Activated CD8-positive, alpha-beta T cell treated with anti-CD3 and anti-CD28 coated beads for 36 hours (primary cell): Measurements from ENCODE around the gene TEX53. TPM values are rescaled to one million over a fixed set of nuclear protein-coding genes. Genes with fewer than 3 reads are reported as not detected.
A peak's percentile ranks its signal among the peaks of the same experiment; 100 is the strongest.

Experiments
- ATAC-seq: fragments of 200-7000 bp; cut with Tn5 transposase; one replicate; pipeline ENCODE4 v1.10.0; 2021; ENCODE audit warnings: mild to moderate bottlenecking, moderate library complexity
- CTCF ChIA-PET: fragments of 350-600 bp; sonication (Branson Sonifier 250); formaldehyde crosslinking; loops from one replicate; lab custom pipeline; 2021; ENCODE audit warnings: antibody characterized with exemption; lab: Charles Lee
- POLR2A ChIA-PET: fragments of 350-600 bp; sonication (Branson Sonifier 250); formaldehyde crosslinking; loops from one replicate; lab custom pipeline; 2021; ENCODE audit warnings: antibody characterized with exemption; lab: Charles Lee
- DNase-seq: peaks from one replicate; pipeline ENCODE4 v3.0.0-alpha.2; 2020
- H3K27ac Mint-ChIP-seq: one replicate; pipeline ENCODE4 v1.8.0; 2021; ENCODE audit warnings: mild to moderate bottlenecking, mixed read lengths
- H3K27me3 Mint-ChIP-seq: one replicate; pipeline ENCODE4 v1.8.0; 2021; ENCODE audit warnings: mixed read lengths
- H3K36me3 Mint-ChIP-seq: one replicate; pipeline ENCODE4 v1.8.0; 2021; ENCODE audit warnings: low read depth, mixed read lengths
- H3K4me1 Mint-ChIP-seq: one replicate; pipeline ENCODE4 v1.8.0; 2021; ENCODE audit warnings: low read depth, mixed read lengths
- H3K4me3 Mint-ChIP-seq: one replicate; pipeline ENCODE4 v1.8.0; 2021; ENCODE audit warnings: mild to moderate bottlenecking, moderate library complexity, mixed read lengths
- H3K9me3 Mint-ChIP-seq: one replicate; pipeline ENCODE4 v1.8.0; 2021; ENCODE audit warnings: mixed read lengths
- CTCF ChIP-seq: fragments of 200-600 bp; IDR thresholded peaks from one replicate; pipeline ENCODE4 v1.8.0; 2022; ENCODE audit warnings: antibody characterized with exemption, mild to moderate bottlenecking
- intact Hi-C: fragments of 100-400 bp; cut with micrococcal nuclease; formaldehyde crosslinking; loops from one replicate; pipeline ENCODE4 v1.10.0; 2022
- total RNA-seq, 2 experiments: library from RNA; stranded (reverse); gene quantifications; one replicate each; pipeline ENCODE4 v1.2.3, GENCODE V29; 2021

Gene TEX53
- total RNA-seq, 2 experiments from 2014 or later: not detected

GRCh38 chr9:114689813-114690212 lies 32.2 kb upstream of the TEX53 start:
- Mint-ChIP-seq H3K4me3 (no peak overlapping the region), H3K9me3 (peaks cover 7% of the 10 kb centered on the region), H3K27ac (peak overlapping the region; percentile 97), H3K4me1 (peaks cover 88% of the 10 kb centered on the region), H3K27me3 (no peaks in the 10 kb centered on the region), H3K36me3 (peaks cover 23% of the 10 kb centered on the region)
- intact Hi-C loops: loop anchor here (1.0 to 2.0 kb wide), 3 partner anchors 8 to 205 kb away; no protein-coding TSS in a partner anchor
- no peak for ATAC-seq
- CTCF ChIA-PET: interaction anchor here (0.9 to 5.8 kb wide), 6 partner anchors 7 to 230 kb away, joined by 3 to 43 read pairs (median 7); partner anchors contain the start of gene TEX48
- POLR2A ChIA-PET: interaction anchor here (1.0 to 3.9 kb wide), 6 partner anchors 8 to 300 kb away, joined by 3 to 30 read pairs (median 17); partner anchors contain the start of gene TEX48
- no peak for DNase-seq
- no peak for TF ChIP-seq CTCF

- Mint-ChIP-seq H3K27me3 (no peaks in the 10 kb centered on the region), H3K9me3 (peaks cover 12% of the 10 kb centered on the region), H3K4me1 (peaks cover 87% of the 10 kb centered on the region), H3K4me3 (no peak overlapping the region), H3K27ac (peak overlapping the region; percentile 97), H3K36me3 (peaks cover 28% of the 10 kb centered on the region)
- intact Hi-C loops: no loop called here
- CTCF ChIA-PET: interaction anchor here (0.9 to 4.3 kb wide), 7 partner anchors 29 to 302 kb away, joined by 3 to 19 read pairs (median 3); no protein-coding TSS in a partner anchor
- no peak for ATAC-seq
- no peak for DNase-seq
- no peak for TF ChIP-seq CTCF
- POLR2A ChIA-PET: interaction anchor here (2.5 to 3.9 kb wide), 3 partner anchors 9 to 46 kb away, joined by 15 to 17 read pairs (median 17); no protein-coding TSS in a partner anchor
These were observed 31.5 kb upstream of the TEX53 start for GRCh38 chr9:114688909-114689610.

- Mint-ChIP-seq H3K27ac (peak overlapping the region; percentile 97), H3K27me3 (no peaks in the 10 kb centered on the region), H3K4me1 (peaks cover 82% of the 10 kb centered on the region), H3K36me3 (peaks cover 31% of the 10 kb centered on the region), H3K9me3 (peaks cover 13% of the 10 kb centered on the region), H3K4me3 (no peak overlapping the region)
- TF ChIP-seq CTCF: no peak
- POLR2A ChIA-PET: interaction anchor here (0.7 to 2.5 kb wide), 6 partner anchors 9 to 242 kb away, joined by 3 to 15 read pairs (median 3); partner anchors contain the start of gene TNFSF8
- ATAC-seq: no peak
- CTCF ChIA-PET: interaction anchor here (1.0 to 4.3 kb wide), 6 partner anchors 30 to 303 kb away, joined by 3 to 19 read pairs (median 3); no protein-coding TSS in a partner anchor
- intact Hi-C loops: no loop called here
- DNase-seq: no peak
These were observed 30.8 kb upstream of the TEX53 start for GRCh38 chr9:114688379-114688778.

GRCh38 chr9:114687034-114687433 lies 29.4 kb upstream of the TEX53 start:
- H3K27ac Mint-ChIP-seq: peak overlapping the region; percentile 85
- ATAC-seq (no peak), DNase-seq (no peak)
- intact Hi-C loops: no loop called here
- H3K4me1 Mint-ChIP-seq: peaks cover 77% of the 10 kb centered on the region
- H3K36me3 Mint-ChIP-seq: peaks cover 31% of the 10 kb centered on the region
- H3K27me3 Mint-ChIP-seq: no peaks in the 10 kb centered on the region
- H3K9me3 Mint-ChIP-seq: peaks cover 13% of the 10 kb centered on the region
- CTCF ChIA-PET: no interaction called here
- no peak for TF ChIP-seq CTCF
- H3K4me3 Mint-ChIP-seq: no peak overlapping the region
- POLR2A ChIA-PET: interaction anchor here (2.5 kb wide), 1 partner anchor 11 kb away, joined by 15 read pairs; no protein-coding TSS in a partner anchor

GRCh38 chr9:114685951-114686350 lies 28.3 kb upstream of the TEX53 start:
- no peak for ATAC-seq
- POLR2A ChIA-PET: interaction anchor here (1.3 to 1.8 kb wide), 2 partner anchors 13 to 44 kb away, joined by 4 read pairs; no protein-coding TSS in a partner anchor
- intact Hi-C loops: no loop called here

More at GRCh38 chr9:114685951-114686350, 28.3 kb upstream of the TEX53 start:
- no peak for DNase-seq
- Mint-ChIP-seq H3K27ac (peak overlapping the region; percentile 75), H3K4me3 (peak overlapping the region; percentile 16), H3K9me3 (peaks cover 13% of the 10 kb centered on the region), H3K36me3 (peaks cover 31% of the 10 kb centered on the region), H3K27me3 (no peaks in the 10 kb centered on the region), H3K4me1 (peaks cover 75% of the 10 kb centered on the region)
- CTCF ChIA-PET: interaction anchor here (0.8 to 1.4 kb wide), 5 partner anchors 21 to 328 kb away, joined by 3 to 5 read pairs (median 4); no protein-coding TSS in a partner anchor
- no peak for TF ChIP-seq CTCF
